HepG2 (cell line): ENCODE results near the gene FRMD5.

Source experiments
- EZH2 ChIP-seq: conservative IDR thresholded peaks from 2 replicates; pipeline ENCODE4 v1.6.1; 2012; ENCODE audit warnings: mild to moderate bottlenecking, low read depth, low read length, moderate library complexity
- FUBP1 ChIP-seq: sonication (generic); formaldehyde crosslinking; IDR thresholded peaks from 2 replicates; pipeline ENCODE4 v1.5.1; 2020; ENCODE audit warnings: missing genetic modification reagents, mild to moderate bottlenecking, borderline replicate concordance
- TCF7L2 ChIP-seq: IDR thresholded peaks from 2 replicates; pipeline ENCODE4 v1.6.1; 2011; ENCODE audit warnings: mild to moderate bottlenecking, low read depth, low read length, moderate library complexity
- U2AF1 ChIP-seq: fragments of 200-400 bp; formaldehyde crosslinking; optimal IDR thresholded peaks from 2 replicates; pipeline ENCODE3; 2017; ENCODE audit warnings: mild to moderate bottlenecking, low read depth, low read length
- ZNF282 ChIP-seq: fragments of 450-650 bp; IDR thresholded peaks from 2 replicates; pipeline ENCODE4 v1.6.1; 2018; ENCODE audit not compliant: partially characterized antibody

GRCh38 chr15:43821505-43821904 is 373.6 kb downstream of the FRMD5 start:
- TF ChIP-seq TCF7L2 (no peak), EZH2 (no peak), U2AF1 (no peak), ZNF282 (no peak), FUBP1 (CRISPR knock-in tag) (no peak)
